GM21619 (cell line): ENCODE data around the gene PIGN.
"Not testable (repeated sequence)": the region's sequence is repeated elsewhere in the genome, so short reads cannot be mapped to it uniquely, and the experiment has no call there.

Experiments used
- ATAC-seq: cut with Tn5 transposase; IDR thresholded peaks from one replicate; pipeline ENCODE4 v1.9.1; 2021; ENCODE audit not compliant: unreplicated experiment

Gene PIGN

GRCh38 chr18:62183578-62184195 is 3.2 kb downstream of the PIGN start:
- no peak for ATAC-seq

DNA sequence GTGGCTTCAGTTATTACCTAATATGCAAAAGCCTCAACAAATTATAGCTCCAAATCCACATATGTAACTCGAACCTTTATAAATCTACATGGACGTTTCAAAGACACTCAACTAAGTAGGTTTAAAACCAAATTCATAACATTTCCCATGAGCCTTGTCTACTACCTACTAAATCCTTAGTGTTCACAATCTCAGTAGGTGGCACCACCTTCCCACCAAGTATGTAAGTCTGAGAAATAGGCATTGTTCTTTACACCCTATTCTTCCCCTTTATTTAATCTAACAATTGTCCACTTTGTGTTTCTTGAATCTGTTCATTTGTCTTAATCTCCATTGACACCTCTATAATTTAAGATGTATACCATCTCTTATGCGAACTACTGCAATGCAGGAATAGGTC is 4.6 kb downstream of the PIGN start:
- ATAC-seq: no peak

GRCh38 chr18:62179213-62179612 is 7.6 kb downstream of the PIGN start:
- no peak for ATAC-seq

DNA sequence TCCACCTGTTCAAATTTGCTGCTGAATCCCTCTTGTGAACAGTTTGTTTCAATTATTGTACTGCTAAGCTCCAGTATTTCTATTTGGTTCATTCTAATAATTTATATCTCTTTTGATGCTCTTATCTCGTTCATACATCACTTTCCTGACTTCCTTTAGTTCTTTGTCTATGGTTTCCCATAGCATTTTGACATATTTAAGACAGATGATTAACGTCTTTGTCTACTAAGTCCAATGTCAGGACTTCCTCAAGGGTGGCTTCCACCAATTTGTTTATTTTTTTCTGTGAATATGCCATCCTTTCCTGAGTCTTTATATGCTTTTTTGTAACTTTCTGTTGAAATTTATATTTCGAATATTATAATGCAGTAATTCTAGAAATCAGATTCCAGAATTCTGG is 9.6 kb downstream of the PIGN start:
- no peak for ATAC-seq

DNA sequence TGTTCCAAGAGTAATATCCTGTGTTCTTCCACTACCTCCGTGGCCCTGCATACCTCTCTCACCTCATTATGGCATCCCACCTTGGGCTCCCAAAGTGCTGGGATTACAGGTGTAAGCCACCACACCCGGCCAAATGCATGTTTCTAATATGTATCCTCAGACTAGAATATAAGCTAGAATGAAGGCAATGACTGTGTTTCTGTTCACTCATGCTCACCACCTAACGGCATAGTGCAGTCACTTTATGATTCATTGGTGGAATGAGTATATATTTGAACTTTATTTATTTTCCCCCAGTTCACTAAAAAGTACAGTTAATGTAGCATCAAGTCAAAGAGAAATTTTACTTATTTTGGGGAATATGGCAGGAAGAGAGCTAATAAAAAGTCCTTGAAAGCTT is 11.3 kb downstream of the PIGN start:
- no peak for ATAC-seq

GRCh38 chr18:62172298-62172697 is 14.6 kb downstream of the PIGN start:
- no peak for ATAC-seq

GRCh38 chr18:62170857-62171256 is 16.0 kb downstream of the PIGN start:
- no peak for ATAC-seq

GRCh38 chr18:62166524-62166923 is 20.3 kb downstream of the PIGN start:
- ATAC-seq: not testable (repeated sequence)

DNA sequence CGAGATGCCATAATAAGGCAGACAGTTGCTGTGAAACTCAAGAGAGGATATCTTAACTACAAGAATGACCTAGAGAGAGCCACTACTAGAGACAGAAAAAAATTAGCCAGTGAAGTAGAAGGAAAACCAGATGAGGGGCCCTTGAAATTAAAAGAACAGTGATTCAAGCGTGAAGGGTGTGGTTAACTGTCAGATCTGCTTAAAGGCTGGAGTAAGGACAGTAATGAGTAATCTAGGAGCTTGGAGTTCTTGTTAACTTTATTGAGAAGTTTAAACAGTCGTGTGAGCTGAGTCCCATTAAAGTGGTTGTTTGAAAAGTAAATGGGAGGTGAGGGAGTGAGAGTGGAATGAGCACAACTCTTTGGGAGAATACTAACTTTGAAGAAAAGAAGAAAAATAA is 21.3 kb downstream of the PIGN start:
- ATAC-seq: no peak

DNA sequence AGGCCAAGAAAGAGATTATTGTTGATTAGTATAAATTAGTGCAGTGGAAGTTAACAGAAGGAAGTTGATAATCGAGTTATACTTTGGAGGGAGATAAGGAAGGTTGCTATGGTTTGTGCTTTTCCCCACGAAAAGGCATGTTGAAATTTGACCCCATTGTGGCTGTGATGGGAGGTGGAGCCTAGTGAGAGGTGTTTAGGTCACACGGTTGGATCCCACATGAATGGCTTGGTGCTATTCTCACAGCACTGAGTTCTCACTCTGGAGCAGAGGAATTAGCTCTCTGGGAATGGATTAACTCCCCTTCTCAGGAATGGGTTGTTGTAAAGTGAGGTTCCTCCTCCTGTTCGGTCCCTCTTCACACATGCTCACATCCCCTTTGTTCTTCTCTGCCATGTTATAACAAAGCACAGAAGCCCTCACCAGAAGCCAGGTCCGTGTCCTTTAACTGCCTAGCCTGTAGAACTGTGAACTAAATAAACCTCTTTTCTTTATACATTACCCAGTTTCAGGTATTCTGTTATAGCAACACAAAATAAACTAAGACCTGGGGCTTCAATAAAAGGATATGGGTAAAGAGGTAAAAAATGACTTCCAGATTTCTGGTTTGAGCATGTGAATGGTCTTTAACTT is 21.9 kb downstream of the PIGN start:
- no peak for ATAC-seq

DNA sequence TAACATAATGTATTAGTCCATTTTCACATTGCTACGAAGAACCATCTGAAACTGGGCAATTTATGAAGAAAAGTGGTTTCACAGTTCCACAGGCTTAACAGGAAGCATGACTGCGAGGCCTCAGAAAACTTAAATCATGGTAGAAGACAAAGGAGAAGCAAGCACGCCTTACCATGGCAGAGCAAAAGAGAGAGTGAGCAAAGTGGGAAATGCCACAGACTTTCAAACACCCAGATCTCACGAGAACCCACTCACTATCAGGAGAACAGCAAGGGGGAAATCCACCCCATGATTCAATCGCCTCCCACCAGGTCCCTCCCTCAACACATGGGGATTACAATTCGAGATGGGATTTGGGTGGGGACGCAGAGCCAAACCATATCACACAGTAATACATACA is 22.5 kb downstream of the PIGN start:
- no peak for ATAC-seq

- no peak for ATAC-seq
These were observed 29.0 kb downstream of the PIGN start for GRCh38 chr18:62157843-62158242.

- no peak for ATAC-seq
These were observed 34.0 kb downstream of the PIGN start for GRCh38 chr18:62152844-62153243.

GRCh38 chr18:62151068-62151771 is 35.6 kb downstream of the PIGN start:
- no peak for ATAC-seq

DNA sequence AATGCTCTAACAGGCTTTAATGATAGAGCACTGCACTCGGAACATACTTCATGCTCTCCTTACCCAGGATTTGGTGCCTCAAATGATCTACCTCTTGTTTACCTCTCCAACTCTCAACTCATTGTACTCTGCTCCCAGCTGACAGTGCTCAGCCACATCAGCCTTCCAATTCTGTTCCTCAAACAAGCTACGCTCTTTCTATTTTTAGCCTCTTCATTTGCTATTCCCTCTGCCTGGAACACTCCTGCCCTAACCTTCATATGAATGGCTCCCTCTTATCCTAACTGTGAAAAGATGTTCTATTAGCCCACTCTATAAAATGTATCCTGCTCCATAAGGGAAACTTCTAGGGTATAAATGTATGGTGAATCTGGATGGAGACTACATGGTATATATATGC is 42.5 kb downstream of the PIGN start:
- no peak for ATAC-seq

DNA sequence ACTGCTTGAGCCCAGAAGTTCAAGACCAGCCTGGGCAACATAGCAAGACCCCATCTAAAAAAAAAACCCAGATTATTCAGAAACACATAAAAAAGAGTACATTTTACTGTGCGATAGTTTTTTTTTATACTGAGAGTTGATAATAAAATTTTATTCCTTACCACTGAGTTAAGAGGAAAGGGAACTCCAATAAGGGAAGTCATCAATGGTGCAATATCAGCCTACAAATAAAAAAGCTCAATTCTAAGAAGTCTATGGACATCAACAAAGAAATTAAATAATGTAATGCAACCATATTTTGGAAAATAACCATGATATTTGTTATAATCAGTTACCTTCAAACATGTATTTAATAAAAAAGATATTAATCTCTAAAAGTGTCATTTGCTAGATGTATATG is 46.6 kb downstream of the PIGN start:
- ATAC-seq: no peak

DNA sequence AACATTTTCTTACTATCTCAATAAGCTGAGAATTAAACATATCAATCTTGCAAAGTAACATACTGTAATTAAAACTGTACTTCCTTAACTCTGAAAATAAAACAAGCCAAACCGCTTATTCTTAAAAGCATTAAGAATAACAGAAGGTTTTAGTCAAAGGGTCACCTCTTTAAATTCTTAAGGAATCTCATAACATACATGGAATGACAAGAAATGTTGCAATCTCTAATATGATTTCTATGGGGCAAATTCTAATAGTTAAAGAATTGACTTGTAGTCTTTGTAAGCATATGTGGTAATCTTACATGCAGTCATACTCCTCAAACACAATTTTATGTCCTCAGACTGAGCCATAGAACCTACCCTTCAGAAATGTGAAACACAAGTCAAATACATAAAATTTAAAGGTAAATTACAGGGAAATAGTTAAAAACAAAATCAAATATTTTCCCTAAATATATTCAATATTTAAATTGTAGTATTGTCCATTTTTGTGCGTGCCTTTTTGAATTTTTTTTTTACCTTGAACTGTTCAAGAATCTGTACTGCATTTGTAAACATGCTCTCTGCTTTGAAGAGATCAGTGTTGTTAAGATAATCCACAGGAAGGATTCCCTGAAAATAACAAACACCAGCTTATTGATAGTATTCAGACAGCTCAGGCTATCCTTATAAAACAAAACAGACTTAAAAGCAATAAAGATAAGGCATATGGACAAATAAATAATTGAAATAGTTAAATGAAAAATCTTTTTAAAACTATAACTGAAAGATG is 48.2 kb downstream of the PIGN start:
- ATAC-seq: no peak

GRCh38 chr18:62131301-62131909 is 55.5 kb downstream of the PIGN start:
- ATAC-seq: peak; percentile 69

DNA sequence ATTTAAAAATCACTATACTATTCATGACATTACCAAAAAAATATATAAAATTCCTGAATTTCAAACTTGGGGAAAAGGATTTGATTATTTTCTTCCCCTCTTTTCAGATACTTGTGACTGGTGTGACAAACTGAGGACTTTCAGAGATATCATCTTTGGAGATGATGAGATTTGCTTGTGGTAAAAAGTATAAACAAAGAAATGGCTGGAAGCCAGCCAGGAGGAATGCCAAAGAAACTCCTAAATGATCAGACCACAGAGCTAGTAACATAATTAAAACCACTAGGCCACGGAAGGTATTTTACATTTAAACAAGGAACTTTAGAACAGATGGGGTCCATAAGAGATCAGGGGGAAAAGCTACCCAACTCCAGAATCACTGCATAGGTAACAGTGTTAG is 58.7 kb downstream of the PIGN start:
- ATAC-seq: no peak

- ATAC-seq: no peak
These were observed 60.1 kb downstream of the PIGN start for GRCh38 chr18:62126737-62127136.

DNA sequence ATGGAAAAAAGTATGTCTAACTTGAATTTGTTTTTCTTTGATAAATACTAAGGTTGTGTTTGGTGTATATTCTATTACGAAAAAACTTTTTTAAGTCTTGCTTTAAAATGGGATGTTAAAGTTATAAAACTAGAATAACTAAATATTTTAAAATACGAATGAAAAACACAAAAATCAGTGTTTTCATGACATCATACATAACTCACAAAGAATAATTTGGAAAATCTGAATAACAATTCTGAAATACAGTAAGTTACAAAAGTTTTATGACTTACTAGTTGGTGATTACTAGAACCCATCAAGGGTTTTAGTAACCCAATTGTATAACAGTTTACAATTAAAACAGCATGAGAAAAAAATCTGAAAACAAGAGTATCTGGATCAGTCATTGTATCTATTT is 61.2 kb downstream of the PIGN start:
- ATAC-seq: no peak
